Tibial nerve (tissue), 4 donors: ENCODE results near the gene MAPK8IP3.

Experiments
- EP300 ChIP-seq, 2 donors: sonication (generic); formaldehyde crosslinking; IDR thresholded peaks; one replicate each; pipeline ENCODE4 v1.6.1; 2017; ENCODE audit warnings: antibody characterized with exemption in 2 of 2, mild to moderate bottlenecking in 1 of 2
- POLR2A ChIP-seq, 2 donors: fragments of 450-650 bp; IDR thresholded peaks; one replicate each; pipeline ENCODE4 v1.6.1; 2017; ENCODE audit warnings: antibody characterized with exemption in 2 of 2, mild to moderate bottlenecking in 2 of 2, moderate library complexity in 2 of 2
- TF ChIP-seq, protein P1 (sequence below), 5 experiments: fragments of 200-600 bp in 3 of 5; fragments of 450-650 bp in 2 of 5; sonication (generic) in 3 of 5; IDR thresholded peaks; one replicate each; pipeline ENCODE4 v1.5.1; 2016 to 2019; ENCODE audit warnings: antibody characterized with exemption in 5 of 5, mild to moderate bottlenecking in 3 of 5, moderate library complexity in 2 of 5

DNA sequence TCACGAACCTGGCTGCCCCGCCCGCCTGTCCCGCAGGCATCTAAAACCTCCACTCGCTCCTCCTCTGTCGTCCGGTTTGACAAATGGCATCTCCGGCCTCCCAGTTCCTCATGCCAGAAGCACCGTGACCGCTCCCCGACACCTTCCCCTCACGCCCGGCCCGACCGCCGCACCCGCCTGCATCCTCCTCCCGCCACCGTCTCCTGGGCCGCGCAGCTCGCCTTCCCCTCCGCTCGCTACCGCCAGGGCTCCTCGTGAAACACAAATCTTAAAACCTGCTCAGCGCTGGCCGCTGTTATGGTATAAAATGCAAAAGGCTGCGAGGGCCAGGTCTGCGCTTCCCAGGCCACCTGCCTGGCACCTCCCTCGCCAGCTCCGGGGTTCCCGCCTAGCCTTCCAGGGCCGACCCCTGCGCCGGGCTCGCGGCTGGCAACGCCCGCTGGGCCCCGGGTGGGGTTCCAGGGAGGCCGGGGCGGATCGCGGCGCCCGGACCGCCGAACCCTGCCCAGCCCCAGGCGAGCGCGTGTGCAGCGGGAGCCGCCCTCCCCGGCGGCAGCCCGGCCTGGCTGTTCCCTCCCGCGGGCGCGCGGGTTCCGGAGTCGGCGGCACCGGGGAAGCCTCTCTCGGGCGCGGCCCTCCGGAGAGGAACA is 75.9 kb downstream of the MAPK8IP3 start:
- TF ChIP-seq, protein P1, sequence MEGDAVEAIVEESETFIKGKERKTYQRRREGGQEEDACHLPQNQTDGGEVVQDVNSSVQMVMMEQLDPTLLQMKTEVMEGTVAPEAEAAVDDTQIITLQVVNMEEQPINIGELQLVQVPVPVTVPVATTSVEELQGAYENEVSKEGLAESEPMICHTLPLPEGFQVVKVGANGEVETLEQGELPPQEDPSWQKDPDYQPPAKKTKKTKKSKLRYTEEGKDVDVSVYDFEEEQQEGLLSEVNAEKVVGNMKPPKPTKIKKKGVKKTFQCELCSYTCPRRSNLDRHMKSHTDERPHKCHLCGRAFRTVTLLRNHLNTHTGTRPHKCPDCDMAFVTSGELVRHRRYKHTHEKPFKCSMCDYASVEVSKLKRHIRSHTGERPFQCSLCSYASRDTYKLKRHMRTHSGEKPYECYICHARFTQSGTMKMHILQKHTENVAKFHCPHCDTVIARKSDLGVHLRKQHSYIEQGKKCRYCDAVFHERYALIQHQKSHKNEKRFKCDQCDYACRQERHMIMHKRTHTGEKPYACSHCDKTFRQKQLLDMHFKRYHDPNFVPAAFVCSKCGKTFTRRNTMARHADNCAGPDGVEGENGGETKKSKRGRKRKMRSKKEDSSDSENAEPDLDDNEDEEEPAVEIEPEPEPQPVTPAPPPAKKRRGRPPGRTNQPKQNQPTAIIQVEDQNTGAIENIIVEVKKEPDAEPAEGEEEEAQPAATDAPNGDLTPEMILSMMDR (IDR thresholded peaks at IDR 0.05), result no peak
- TF ChIP-seq POLR2A (IDR thresholded peaks at IDR 0.05), result no peak
- no peak for TF ChIP-seq EP300 (IDR thresholded peaks at IDR 0.05)
